Anterior cingulate cortex (tissue), 58 donors: Measurements from ENCODE around the gene CDH8.
A peak's percentile ranks its signal among the peaks of the same experiment; 100 is the strongest.
"Not testable (repeated sequence)": the region's sequence is repeated elsewhere in the genome, so short reads cannot be mapped to it uniquely, and the experiment has no call there.

ENCODE experiments used
- DNase-seq, 58 donors: peaks; one replicate each; lab custom pipeline; 2025; lab: John Stamatoyannopoulos, UW

CDH8 gene

DNA sequence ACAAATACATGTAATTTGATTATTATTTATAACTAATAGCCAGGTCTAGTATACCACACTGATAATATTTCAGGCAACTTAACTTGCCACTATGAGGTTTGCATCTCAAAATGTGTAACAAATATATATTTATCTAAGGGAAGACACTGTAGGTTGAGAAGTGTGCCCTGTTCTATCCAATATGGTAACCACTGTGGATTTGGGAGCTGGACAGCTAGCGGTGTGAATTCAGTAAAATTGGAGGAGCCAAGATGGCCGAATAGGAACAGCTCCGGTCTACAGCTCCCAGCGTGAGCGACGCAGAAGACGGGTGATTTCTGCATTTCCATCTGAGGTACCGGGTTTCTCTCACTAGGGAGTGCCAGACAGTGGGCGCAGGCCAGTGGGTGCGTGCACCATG lies 235.0 kb downstream of the CDH8 start:
- not testable (repeated sequence) for DNase-seq

DNA sequence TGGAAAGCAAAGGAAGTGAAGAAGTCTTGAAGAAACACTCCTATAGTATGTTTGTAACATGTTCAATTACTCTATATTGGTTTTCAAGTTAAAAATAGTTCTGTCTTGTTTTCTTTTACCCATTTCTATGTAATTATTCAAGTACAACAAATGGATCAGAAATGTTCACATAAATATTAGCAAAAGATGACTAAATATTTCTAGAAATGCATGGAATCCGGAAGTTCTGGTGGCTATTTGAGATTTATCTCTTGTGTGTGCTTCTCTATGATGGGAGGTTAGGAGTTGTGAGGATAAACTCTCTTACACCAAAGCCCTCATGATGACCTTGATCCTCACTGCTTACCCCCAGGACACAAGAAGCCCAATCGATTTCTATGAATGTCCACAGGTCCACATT lies 237.5 kb downstream of the CDH8 start:
- DNase-seq, result no peak

DNA sequence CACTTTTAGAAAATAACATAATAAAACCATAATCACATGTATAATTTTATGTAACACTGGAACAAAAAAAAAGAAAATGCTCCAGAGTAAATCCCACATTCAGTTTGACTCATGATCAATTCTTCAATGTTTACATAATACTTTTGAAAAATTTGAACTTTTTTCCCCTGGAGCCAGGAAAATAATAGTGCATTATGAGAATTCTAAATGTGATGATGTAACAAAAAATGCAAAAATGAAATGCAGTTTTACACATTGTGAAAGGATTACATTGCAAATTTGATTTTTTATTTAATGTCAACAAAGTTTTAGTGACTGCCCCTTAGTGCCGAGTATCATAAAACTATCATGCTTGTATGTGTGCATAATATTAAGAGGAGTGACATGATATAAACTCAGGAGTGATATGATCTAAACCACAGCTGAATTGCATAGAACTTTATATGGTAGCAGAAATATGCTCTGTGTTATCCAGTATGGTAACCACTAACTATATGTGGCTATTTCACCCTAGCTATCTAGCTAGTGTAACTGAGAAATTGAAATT lies 238.2 kb downstream of the CDH8 start:
- no peak for DNase-seq

DNA sequence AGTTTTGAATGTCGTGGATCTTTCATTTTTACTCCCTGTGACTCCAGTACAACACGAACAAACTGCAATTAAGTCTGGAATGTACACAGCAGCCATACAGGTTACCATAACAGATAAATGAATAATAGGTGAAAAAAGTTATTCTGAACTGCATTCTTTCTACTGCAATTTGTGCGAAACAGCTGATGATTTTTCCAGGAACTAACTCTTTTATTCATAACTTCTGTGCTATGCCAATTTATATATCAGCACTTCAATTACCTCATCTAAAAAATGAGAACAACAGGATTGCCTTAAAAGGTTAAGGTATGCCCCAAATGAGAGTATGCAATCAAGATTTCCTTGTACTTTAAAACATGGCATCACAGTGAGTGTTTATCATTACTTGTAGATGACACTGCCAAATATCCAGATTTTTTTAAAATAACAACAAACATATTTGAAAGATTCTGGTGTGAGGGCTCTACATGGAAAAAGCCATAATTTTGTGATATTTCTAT lies 238.9 kb downstream of the CDH8 start:
- DNase-seq, result no peak

DNA sequence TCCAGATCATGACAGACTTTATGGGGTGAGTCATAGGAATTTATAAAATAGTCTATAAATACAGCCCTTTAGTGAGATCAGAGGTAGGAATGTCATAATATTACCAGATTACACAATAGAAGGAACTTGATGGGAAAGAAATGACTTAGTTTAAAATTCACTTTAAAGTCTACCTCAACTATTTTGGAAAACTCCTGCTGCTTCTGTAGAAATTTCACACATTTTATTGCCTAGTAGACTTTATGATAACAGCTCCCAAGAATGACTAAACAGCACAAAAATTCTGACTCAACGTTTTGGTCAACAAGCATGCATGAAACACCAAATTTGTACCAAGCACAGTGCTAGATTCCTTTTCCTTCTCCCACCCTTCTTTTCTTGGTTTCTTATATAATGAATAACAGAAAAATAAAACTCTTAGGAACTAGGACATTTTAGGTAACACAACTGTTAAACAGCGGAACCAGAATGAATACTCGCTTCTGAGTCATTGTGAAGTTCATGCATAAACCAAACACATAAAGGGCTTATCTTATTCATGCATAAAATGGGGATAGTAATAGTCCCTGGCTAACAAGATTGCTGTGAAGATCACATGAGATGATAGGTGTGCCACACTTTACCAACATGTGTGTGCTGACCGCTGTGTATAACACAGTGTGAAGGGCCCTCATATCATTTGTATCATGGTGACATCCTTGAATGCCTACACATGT lies 243.9 kb downstream of the CDH8 start:
- peak in 2 of 58 donors; percentile 35 to 42 for DNase-seq

DNA sequence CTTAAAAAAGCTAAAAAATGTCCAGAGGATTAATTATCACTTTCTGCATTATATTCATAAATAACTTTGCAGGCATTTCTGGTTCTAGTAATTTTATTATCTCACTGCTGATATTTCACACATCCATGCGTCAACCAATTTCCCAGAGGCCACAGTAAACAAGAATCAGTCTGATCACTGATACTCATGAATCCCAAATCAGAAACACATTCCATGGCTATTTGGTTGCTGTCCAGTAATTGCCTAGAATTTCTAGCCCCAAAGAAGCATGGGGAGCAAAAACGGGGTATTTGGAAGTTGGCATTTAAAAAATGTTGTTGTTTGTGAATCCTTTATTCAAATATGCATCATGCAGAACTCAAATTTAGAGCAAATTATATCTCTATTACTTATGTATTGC lies 244.8 kb downstream of the CDH8 start:
- no peak for DNase-seq

DNA sequence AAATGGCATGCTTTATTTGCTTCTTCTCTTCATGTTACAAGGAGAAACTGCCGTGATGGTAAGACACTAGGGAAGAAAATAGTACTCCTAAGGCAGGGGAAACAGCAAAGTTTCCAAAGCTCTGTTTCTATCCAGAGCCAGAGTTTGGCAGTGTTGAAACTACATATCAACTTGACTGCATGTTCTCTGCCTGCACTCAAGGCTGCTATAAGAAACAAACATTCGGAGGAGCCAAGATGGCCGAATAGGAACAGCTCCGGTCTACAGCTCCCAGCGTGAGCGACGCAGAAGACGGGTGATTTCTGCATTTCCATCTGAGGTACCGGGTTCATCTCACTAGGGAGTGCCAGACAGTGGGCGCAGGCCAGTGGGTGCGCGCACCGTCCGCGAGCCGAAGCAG lies 254.4 kb downstream of the CDH8 start:
- not testable (repeated sequence) for DNase-seq

DNA sequence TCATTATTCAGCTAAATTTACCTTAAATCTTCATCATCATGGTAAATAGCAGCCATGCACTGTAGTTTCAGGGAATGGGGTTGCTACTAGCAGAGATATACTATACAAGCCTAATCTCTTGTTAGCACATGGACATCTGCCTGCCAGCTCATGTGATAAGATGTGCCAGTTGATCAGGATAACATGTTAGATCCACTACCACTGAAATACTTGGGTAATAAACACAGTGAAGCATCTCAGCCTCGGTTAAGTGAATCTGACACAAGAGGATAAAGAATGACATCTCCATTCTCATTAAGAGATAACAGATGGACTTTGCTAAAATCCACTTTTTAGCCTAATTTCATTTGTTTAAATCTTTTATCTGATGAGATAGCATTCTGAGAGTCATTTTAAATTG lies 256.1 kb downstream of the CDH8 start:
- DNase-seq, result no peak

DNA sequence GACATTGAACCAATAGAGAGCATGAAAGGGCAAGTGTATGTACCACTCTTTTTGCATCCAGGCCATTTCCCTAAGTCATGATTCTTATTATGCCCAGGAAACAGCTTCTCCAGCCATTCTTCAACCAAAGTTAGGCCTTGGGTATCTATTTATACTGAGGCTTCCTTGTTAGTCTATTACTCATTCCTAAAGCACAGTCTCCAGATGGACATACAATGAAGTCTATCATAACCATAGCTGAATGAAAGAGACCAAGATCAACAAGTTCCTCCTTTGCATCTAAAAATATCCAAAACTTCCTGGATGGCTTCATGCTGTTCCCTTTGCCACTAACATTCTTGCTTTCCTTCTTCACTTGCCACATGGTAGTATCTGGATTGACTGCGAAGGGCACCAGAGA lies 265.9 kb downstream of the CDH8 start:
- no peak for DNase-seq

DNA sequence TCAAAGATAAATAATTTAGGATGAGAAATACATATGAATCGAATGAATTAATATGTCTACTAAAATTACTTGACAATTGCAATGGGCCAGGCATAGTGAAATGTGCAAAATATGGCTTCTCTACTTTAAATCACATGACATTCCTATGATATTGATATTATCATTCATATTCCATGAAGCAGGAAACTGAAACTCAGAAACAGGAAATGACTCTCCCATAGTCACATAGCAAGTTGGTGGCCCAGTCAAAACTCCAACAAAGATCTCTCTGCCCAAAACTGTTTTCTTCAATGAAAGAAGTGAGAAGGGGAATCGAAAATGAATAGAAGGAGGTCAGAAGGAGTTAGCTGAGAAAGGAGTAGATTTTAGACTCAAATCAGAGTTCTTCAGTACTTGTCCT lies 272.2 kb downstream of the CDH8 start:
- DNase-seq, result no peak

DNA sequence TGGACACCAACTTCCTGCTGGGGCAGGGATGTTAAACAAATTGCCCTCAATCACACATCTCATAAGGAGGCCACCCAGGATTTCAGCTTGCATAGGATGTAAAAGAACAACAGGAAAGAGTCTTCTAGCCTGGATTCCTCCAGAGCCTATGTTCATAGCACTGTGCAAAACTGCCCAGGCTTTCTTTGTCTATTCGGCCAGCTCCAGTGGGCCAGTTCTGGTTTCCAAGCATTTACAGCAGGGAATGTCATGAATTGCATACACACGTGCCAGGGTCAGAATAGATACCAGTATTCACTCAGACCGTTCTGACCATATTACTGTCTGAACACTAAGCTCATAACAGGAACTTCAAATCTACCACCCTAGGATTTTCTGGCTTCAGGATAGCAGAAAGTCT lies 273.2 kb downstream of the CDH8 start:
- peak in 5 of 58 donors; percentile 2 to 28 (median 8) for DNase-seq

DNA sequence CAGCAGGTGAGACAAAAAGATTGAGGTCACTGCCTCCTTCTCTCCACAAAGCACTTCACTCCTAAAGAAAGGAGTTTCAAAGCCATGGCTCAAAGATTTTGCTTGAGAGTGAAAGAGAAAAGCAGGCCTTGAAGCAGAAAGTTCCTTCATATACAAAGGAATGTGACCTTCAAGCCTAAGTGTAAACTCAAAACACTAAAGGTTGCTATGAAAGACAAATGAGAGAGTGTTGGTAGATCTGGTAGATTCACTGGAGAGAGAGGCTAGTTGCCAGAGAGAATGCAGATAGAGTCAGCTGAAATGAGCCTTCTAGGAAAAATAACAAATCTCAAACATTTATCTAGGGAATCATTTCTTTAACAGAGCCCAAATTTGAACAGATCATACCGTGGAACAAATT lies 305.2 kb downstream of the CDH8 start:
- no peak for DNase-seq

DNA sequence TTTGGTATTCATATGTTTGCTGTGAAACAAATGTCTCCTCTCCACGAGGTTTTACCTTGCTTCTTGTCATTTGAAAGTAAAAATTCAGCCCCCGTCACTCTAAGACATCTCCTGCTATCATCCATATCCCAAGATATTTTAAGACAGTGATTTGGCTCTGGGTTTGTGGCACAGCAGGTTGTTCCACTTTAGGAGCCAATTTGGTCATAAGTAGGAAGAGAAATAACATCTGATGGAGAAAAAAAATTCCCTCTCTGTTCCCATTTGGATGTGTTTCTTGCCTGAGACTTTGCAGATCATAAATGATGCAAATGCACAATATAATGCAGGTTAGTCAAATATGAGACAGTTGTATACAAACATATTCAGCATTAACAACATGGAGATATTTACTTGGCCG lies 309.5 kb downstream of the CDH8 start:
- DNase-seq, result peak in 1 of 58 donors; percentile 0

DNA sequence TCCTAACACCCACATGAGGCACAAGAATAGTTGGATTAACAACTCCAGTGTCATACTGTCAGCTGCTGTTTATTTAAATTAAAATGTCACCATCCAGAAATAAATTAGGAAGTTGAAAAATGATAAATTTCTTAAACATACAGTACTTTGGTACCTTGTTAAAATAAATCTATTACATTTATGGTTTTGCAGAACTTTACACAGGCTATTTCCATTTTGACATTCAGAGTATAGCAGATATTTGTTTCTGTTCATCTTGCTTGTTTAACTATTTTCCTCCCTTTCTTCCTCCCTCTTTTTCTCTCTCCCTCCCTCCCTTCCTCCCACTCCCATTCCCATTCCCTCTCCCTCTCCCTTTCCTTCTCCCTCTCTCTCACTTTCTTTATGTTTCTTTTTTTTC lies 310.1 kb downstream of the CDH8 start:
- DNase-seq, result no peak

DNA sequence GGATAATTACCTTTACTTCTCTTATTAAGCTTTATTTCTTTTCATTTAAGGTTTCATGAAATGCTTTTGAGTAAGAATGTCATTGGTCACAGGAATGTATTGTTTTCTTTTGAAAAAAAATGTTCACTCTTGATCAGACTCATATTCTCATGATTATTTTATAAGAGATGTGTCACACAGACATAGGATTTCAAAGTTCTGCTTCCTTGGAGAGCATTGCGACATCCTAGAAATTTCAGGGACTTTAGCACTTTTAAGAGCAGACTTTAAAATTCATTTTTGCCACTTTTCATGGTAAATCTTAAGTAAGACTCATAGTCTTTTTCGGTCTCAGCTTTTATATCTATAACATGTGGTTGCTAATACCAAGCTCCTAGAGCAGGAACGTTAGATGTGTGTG lies 314.7 kb downstream of the CDH8 start:
- DNase-seq, result no peak

DNA sequence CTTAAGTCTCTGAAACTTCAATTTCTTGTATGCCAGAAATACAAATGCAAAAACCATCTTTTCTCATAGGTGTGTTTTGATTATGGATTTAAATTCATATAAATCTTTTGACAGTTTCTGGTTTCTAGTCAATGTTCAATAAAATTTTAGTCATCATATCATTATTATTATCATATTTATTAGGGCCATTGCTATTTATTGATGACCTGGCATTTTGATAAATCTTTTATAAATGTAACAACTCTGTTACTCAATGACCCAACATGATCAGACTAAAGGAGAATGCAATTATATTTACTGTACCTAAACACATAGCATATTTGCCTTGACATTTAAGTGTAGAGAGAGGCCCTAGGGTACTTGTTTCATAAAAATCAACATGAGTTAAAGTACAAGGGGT lies 320.8 kb downstream of the CDH8 start:
- DNase-seq, result no peak

DNA sequence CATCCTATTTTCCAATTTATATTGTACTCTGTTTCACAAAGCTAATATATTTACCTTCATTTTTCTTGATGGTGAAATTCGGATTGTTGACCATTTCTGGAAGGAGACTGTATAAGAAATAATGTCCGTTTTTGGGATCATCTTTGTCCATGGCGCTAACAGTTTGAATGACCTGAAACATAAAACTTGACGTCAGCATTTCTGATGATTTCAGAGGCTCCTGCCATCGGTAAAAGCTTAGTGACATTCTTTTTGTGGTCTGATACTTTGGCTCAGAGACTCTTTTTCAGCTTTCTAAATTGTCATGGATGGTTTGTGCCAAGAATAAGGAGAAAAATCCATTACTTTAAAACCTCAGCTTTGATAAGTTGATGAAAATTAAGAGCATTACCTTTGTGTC lies 322.5 kb downstream of the CDH8 start:
- no peak for DNase-seq

DNA sequence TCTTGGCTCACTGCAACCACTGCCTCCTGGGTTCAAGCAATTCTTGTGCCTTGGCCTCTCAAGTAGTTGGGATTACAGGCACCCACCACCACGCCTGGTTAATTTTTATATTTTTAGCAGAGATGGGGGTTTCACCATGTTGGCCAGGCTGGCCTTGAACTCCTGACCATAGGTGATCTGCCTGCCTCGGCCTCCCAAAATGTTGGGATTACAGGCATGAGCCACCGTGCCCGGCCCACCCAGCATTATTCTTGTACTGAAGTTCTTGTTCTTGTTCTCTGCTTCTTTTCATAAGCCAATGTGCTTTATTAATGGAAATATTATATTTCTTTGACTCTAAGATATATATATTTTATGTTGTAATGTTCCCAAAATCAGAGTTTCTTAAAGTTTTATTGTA lies 336.6 kb downstream of the CDH8 start:
- DNase-seq, result not testable (repeated sequence)

DNA sequence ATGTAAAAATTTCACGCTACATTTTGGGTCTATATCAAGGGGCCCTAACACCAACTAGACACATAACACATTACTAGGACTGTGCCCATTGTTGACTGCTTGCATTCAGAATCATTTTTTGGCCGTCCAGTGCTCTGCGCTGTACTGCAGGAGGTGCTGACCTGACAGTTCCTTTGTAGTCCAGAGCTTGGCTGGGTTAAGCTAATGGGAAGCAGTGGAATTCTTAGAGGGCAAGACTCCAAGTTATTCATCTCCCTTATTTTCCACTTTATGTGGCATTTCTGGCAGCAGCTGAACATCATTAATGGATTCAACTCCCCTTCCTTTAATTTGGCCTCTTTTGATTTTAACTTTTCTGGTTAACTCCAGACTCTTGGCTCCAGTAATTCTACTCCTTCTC lies 351.7 kb downstream of the CDH8 start:
- no peak for DNase-seq

DNA sequence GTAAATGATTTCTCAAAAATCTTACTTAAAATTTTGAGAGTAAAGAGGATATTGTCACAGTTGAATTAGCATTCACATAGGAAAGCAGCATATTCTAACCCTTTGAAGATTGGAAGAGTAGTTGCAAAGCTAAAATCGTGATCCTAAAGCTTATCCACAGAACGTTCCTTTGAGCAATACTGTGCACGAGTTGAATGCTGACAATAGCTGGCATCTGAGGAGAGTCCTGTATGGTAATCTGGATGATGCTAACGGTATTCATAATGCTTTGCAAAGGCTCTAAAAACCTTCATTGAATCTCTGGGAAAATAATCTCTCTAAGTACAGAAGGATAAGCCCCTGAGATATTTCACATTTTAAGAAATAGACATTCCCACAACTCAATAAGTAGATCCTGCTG lies 354.6 kb downstream of the CDH8 start:
- DNase-seq, result peak in 4 of 58 donors; percentile 2 to 33 (median 8)

DNA sequence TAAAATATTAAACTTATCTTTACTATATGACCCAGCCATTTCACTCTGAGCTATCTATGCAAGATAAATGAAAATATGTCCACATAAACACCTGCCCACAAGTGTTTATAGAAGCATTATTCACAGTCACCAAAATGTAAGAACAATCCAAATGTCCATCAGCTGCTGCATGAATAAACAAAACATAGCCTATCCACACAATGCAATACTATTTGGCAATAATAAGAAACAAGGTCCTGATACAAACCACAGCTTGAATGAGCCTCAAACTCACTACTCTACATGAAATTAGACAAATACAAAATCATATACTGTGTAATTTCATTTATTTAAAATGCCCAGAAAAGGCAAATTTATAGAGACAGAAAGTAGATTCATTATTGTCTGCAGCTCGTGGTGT lies 355.1 kb downstream of the CDH8 start:
- no peak for DNase-seq

DNA sequence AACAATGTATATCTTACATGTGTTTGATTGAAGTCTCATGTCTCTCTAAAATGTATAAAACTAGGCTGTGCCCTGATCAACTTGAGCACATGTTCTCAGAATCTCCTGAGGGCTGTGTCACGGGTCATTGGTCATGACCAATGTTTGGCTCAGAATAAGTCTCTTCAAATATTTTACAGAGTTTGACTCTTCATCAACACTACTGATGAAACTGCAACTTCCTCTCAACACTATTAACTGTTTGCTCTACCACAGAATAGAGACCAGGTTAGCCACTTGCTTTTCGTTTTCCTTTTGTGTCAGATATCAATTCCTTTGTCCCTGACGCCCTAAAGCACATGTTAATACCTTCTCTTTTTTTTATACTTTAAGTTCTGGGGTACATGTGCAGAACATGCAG lies 358.1 kb downstream of the CDH8 start:
- DNase-seq, result no peak

DNA sequence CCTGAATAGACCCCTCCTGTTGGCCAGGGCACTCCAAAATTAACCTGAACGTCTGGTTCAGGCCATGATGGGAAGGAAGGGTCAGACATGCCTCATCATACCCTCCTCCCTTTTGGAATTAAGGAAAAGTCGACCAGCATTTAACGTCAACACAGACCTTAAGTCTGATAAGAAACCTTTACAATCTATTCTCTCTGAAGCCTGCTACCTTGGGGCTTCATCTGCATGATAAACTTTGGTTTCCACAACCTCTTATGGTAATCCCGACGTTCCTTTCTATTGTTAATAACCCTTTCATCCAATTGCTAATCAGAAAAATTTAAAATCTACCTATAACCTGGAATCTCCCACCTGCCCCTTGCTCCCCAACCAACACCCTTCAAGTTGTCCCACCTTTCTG lies 358.5 kb downstream of the CDH8 start:
- DNase-seq, result no peak
